HepG2 (cell line): ENCODE results near the gene NCBP2. TPM values are rescaled to one million over a fixed set of nuclear protein-coding genes. Genes with fewer than 3 reads are reported as not detected.
A peak's percentile ranks its signal among the peaks of the same experiment; 100 is the strongest.

Source experiments
- ATAC-seq: fragments of 200-7000 bp; cut with Tn5 transposase; 3 replicates; pipeline ENCODE4 v1.9.1; 2020; ENCODE audit warnings: mild to moderate bottlenecking, moderate library complexity
- BruUV-seq: library from RNA; stranded (reverse); fragments of 400-500 nt; replicated peaks from 2 replicates; lab custom pipeline; 2021; lab: Mats Ljungman, UMichigan
- CTCF ChIA-PET: fragments of 300-600 bp; formaldehyde crosslinking; extraction: SDS; loops from one replicate; lab custom pipeline; 2021; ENCODE audit warnings: low total read pairs, inconsistent platforms, low intra/inter-chr PET ratio; lab: Yijun Ruan, JAX
- POLR2A ChIA-PET: fragments of 350-600 bp; sonication (Branson Sonifier 250); formaldehyde crosslinking; loops from one replicate; lab custom pipeline; 2020; ENCODE audit warnings: antibody characterized with exemption, inconsistent platforms; lab: Yijun Ruan, JAX
- DNase-seq: peaks from one replicate; pipeline ENCODE4 v3.0.0-alpha.2; 2015; ENCODE audit warnings: low spot score
- FAIRE-seq: peaks from 3 replicates; lab custom pipeline; 2011; peaks lifted over from hg19 to GRCh38; lab: Jason Lieb, UNC
- H2AFZ ChIP-seq: one replicate; pipeline ENCODE4 v1.6.1; 2011; ENCODE audit warnings: low read length, inconsistent platforms
- H3K27ac ChIP-seq: fragments of 300-600 bp; 3 replicates; pipeline ENCODE4 v1.8.0; 2011; ENCODE audit warnings: mixed run types, mild to moderate bottlenecking, mixed read lengths, low read length, inconsistent platforms; ENCODE audit not compliant: insufficient read depth; ENCODE audit errors: extremely low read length
- H3K27me3 ChIP-seq, 2 experiments: fragments of 200-600 bp in 1 of 2; 2 replicates in 1 of 2; 3 replicates in 1 of 2; pipeline versions ENCODE4 v1.6.0 to v1.8.0; 2011; ENCODE audit warnings: low read length in 2 of 2, mild to moderate bottlenecking in 2 of 2, moderate library complexity in 2 of 2, inconsistent platforms in 1 of 2; ENCODE audit not compliant: insufficient read depth in 2 of 2, control insufficient read depth in 1 of 2
- H3K36me3 ChIP-seq, 2 experiments: fragments of 200-600 bp in 1 of 2; replicated peaks in 1 of 2; 2 replicates in 1 of 2; 3 replicates in 1 of 2; pipeline versions ENCODE4 v1.5.1 to v1.8.0; 2011; ENCODE audit warnings: low read length in 2 of 2, inconsistent platforms in 1 of 2; ENCODE audit not compliant: insufficient read depth in 2 of 2, control insufficient read depth in 1 of 2
- H3K4me1 ChIP-seq: 2 replicates; pipeline ENCODE4 v1.5.1; 2012; ENCODE audit warnings: low read length, inconsistent platforms; ENCODE audit not compliant: insufficient read depth
- H3K4me2 ChIP-seq: 2 replicates; pipeline ENCODE4 v1.6.0; 2011; ENCODE audit warnings: low read depth, low read length, inconsistent platforms
- H3K4me3 ChIP-seq, 3 experiments: fragments of 200-600 bp in 1 of 3; sonication (generic), shearing (Covaris generic) in 1 of 3; replicated peaks in 1 of 3; 2 replicates each; pipeline ENCODE4 v1.5.1; 2011 to 2016; ENCODE audit warnings: low read length in 3 of 3, inconsistent platforms in 2 of 3, low read depth in 2 of 3, mild to moderate bottlenecking in 2 of 3, control low read depth in 1 of 3, mixed read lengths in 1 of 3; ENCODE audit not compliant: insufficient read depth in 1 of 3
- H3K79me2 ChIP-seq: one replicate; pipeline ENCODE4 v1.6.1; 2011; ENCODE audit warnings: low read length, inconsistent platforms; ENCODE audit not compliant: insufficient read depth
- H3K9ac ChIP-seq: 2 replicates; pipeline ENCODE4 v1.6.0; 2011; ENCODE audit warnings: mild to moderate bottlenecking, low read depth, low read length, inconsistent platforms; ENCODE audit not compliant: insufficient read depth
- H3K9me3 ChIP-seq: 2 replicates; pipeline ENCODE4 v1.5.1; 2012; ENCODE audit warnings: mild to moderate bottlenecking, low read length
- H4K20me1 ChIP-seq: 2 replicates; pipeline ENCODE4 v1.6.0; 2011; ENCODE audit warnings: inconsistent platforms, mild to moderate bottlenecking, low read length, moderate library complexity; ENCODE audit not compliant: insufficient read depth
- BORCS8-MEF2B ChIP-seq: sonication (generic); formaldehyde crosslinking; IDR thresholded peaks from 2 replicates; pipeline ENCODE4 v1.8.0; 2022; ENCODE audit warnings: mild to moderate bottlenecking, missing genetic modification reagents
- FOXM1 ChIP-seq: sonication (generic); formaldehyde crosslinking; IDR thresholded peaks from 2 replicates; pipeline ENCODE4 v1.5.0; 2020; ENCODE audit warnings: missing genetic modification reagents
- HNRNPUL1 ChIP-seq: fragments of 200-400 bp; formaldehyde crosslinking; IDR thresholded peaks from 2 replicates; pipeline ENCODE4 v1.6.1; 2017; ENCODE audit warnings: low read depth, mild to moderate bottlenecking, low read length, moderate library complexity
- HOXA3 ChIP-seq: sonication (generic); formaldehyde crosslinking; IDR thresholded peaks from 2 replicates; pipeline ENCODE4 v1.5.0; 2020; ENCODE audit warnings: missing genetic modification reagents
- KAT8 ChIP-seq: IDR thresholded peaks from 2 replicates; pipeline ENCODE4 v1.6.1; 2016; ENCODE audit warnings: missing genetic modification reagents, missing compliant biosample characterization
- NKX3-1 ChIP-seq: sonication (generic); formaldehyde crosslinking; IDR thresholded peaks from 2 replicates; pipeline ENCODE4 v1.5.0; 2020; ENCODE audit warnings: missing genetic modification reagents
- PAX8 ChIP-seq: sonication (generic); formaldehyde crosslinking; IDR thresholded peaks from 2 replicates; pipeline ENCODE4 v1.8.0; 2022; ENCODE audit warnings: mild to moderate bottlenecking, missing genetic modification reagents, borderline replicate concordance
- SALL1 ChIP-seq: sonication (generic); formaldehyde crosslinking; IDR thresholded peaks from 2 replicates; pipeline ENCODE4 v1.8.0; 2022; ENCODE audit warnings: mild to moderate bottlenecking, missing genetic modification reagents
- ZGPAT ChIP-seq: IDR thresholded peaks from 2 replicates; pipeline ENCODE4 v1.6.1; 2016; ENCODE audit warnings: mild to moderate bottlenecking
- ZMAT5 ChIP-seq: sonication (generic); formaldehyde crosslinking; IDR thresholded peaks from 2 replicates; pipeline ENCODE4 v1.5.0; 2020; ENCODE audit warnings: mild to moderate bottlenecking, low read depth, missing genetic modification reagents, borderline replicate concordance
- ZMYM3 ChIP-seq: sonication (generic); formaldehyde crosslinking; IDR thresholded peaks from 2 replicates; pipeline ENCODE4 v1.5.1; 2020; ENCODE audit warnings: mild to moderate bottlenecking, missing genetic modification reagents
- ZNF10 ChIP-seq: sonication (generic); formaldehyde crosslinking; IDR thresholded peaks from 2 replicates; pipeline ENCODE4 v1.4.0; 2020; ENCODE audit warnings: mild to moderate bottlenecking, low read depth, missing genetic modification reagents, borderline replicate concordance
- ZNF230 ChIP-seq: sonication (generic); formaldehyde crosslinking; IDR thresholded peaks from 2 replicates; pipeline ENCODE4 v1.4.0; 2020; ENCODE audit warnings: mild to moderate bottlenecking, missing genetic modification reagents
- ZNF34 ChIP-seq: sonication (generic); formaldehyde crosslinking; IDR thresholded peaks from 2 replicates; pipeline ENCODE4 v1.4.0; 2020; ENCODE audit warnings: mild to moderate bottlenecking, missing genetic modification reagents, borderline replicate concordance
- ZNF501 ChIP-seq: sonication (generic); formaldehyde crosslinking; IDR thresholded peaks from 2 replicates; pipeline ENCODE4 v1.5.1; 2020; ENCODE audit warnings: mild to moderate bottlenecking, moderate library complexity, missing genetic modification reagents
- ZSCAN21 ChIP-seq: sonication (generic); formaldehyde crosslinking; IDR thresholded peaks from 2 replicates; pipeline ENCODE4 v1.8.0; 2022; ENCODE audit warnings: mild to moderate bottlenecking, missing genetic modification reagents, moderate library complexity, borderline replicate concordance
- WGBS: methylation state at CpG from one replicate; pipeline ENCODE4 v1.1.6; 2017; ENCODE audit warnings: low lambda C conversion rate; 5-methylcytosine and 5-hydroxymethylcytosine counted together
- in situ Hi-C: cut with HindIII; loops from 2 replicates; pipeline ENCODE4 v1.10.0; 2017; ENCODE audit warnings: low pct_unique_long_range_greater_than_20kb; ENCODE audit not compliant: extremely low pct_ligation_motif_present
- intact Hi-C: fragments of 100-400 bp; cut with micrococcal nuclease; formaldehyde crosslinking; loops from one replicate; pipeline ENCODE4 v1.10.0; 2022; ENCODE audit not compliant: unreplicated experiment
- polyA plus RNA-seq, 8 experiments: library from polyadenylated mRNA; depleted of rRNA in 3 of 8; stranded (reverse) in 7 of 8; unstranded in 1 of 8; fragments of >200 nt; fragmentation: Illumina TruSeq in 4 of 8; extraction: Trizol in 4 of 8; gene quantifications; 2 replicates each; pipeline versions ENCODE4 v1.2.1 to v1.2.3, GENCODE V29; 2011 to 2016; ENCODE audit warnings: low read depth in 4 of 8, missing spikeins in 1 of 8, mixed read lengths in 1 of 8; ENCODE audit not compliant: insufficient read depth in 1 of 8
- total RNA-seq, 5 experiments: library from RNA; depleted of rRNA; stranded (reverse); fragments of >200 nt; fragmentation: Illumina TruSeq; extraction: Trizol; gene quantifications; 2 replicates each; pipeline ENCODE4 v1.2.3, GENCODE V29; 2016; ENCODE audit warnings: low read depth in 1 of 5
- TF ChIP-seq, protein P1 (sequence below): sonication (generic); formaldehyde crosslinking; IDR thresholded peaks from 2 replicates; pipeline ENCODE4 v1.5.1; 2020; ENCODE audit warnings: mild to moderate bottlenecking, missing genetic modification reagents, moderate library complexity

NCBP2 gene
- total and polyA plus RNA-seq, 2 of the 13 experiments (the other 11 are each of a cell fraction or from before 2014, with no cell fraction given), result 58.7 to 95.5 TPM

- ATAC-seq, result no peak
- no peak for FAIRE-seq
- no peaks in the 10 kb centered on the region for H3K27me3 ChIP-seq
- BruUV-seq, result TSS peak; percentile 64
- no peaks in the 10 kb centered on the region for H4K20me1 ChIP-seq
- H3K36me3 ChIP-seq, result peaks cover 6 to 17% of the 10 kb centered on the region in 2 experiments
- H3K4me2 ChIP-seq, result peak overlapping the region; percentile 85
- peak overlapping the region; percentile 52 for H3K9ac ChIP-seq
- no peak overlapping the region for H2AFZ ChIP-seq
- peaks cover 33% of the 10 kb centered on the region for H3K79me2 ChIP-seq
- in situ Hi-C loops (no loop called here), intact Hi-C loops (loop anchor here (2.0 to 10.0 kb wide), 2 partner anchors 22 to 214 kb away; no protein-coding TSS in a partner anchor)
- no peak overlapping the region for H3K27ac ChIP-seq
- ChIA-PET POLR2A (interaction anchor here (1.6 kb wide), 1 partner anchor 29 kb away, joined by 7 read pairs; no protein-coding TSS in a partner anchor), CTCF (interaction anchor here (1.3 to 2.2 kb wide), 4 partner anchors 22 to 361 kb away, joined by 4 to 15 read pairs (median 8); partner anchors contain the start of gene NCBP2)
- peaks cover 56% of the 10 kb centered on the region for H3K4me1 ChIP-seq
- WGBS, result 87% methylated on average over 14 of the region's 15 CpGs
- no peaks in the 10 kb centered on the region for H3K9me3 ChIP-seq
- DNase-seq, result no peak
- H3K4me3 ChIP-seq, result peak overlapping the region in 2 of 3 experiments; percentile 32 to 78; a peak in 4 of 6 replicates
- TF ChIP-seq BORCS8-MEF2B (CRISPR knock-in tag) (no peak), SALL1 (CRISPR knock-in tag) (peak; percentile 32; the same call in 1 of the 2 replicates), HNRNPUL1 (no peak), ZNF10 (CRISPR knock-in tag) (no peak), NKX3-1 (CRISPR knock-in tag) (no peak), ZNF501 (CRISPR knock-in tag) (peak; percentile 52; the same call in 1 of the 2 replicates), ZMYM3 (CRISPR knock-in tag) (no peak), ZNF230 (CRISPR knock-in tag) (0 out of 2 replicates have a peak, but pooled peaks have one; percentile 60), ZSCAN21 (CRISPR knock-in tag) (0 out of 2 replicates have a peak, but pooled peaks have one; percentile 5), FOXM1 (CRISPR knock-in tag) (no peak), PAX8 (CRISPR knock-in tag) (no peak), ZNF34 (CRISPR knock-in tag) (no peak), HOXA3 (no peak), ZMAT5 (CRISPR knock-in tag) (no peak), ZGPAT (CRISPR knock-in tag) (no peak), KAT8 (CRISPR knock-in tag) (no peak)
- TF ChIP-seq, protein P1, sequence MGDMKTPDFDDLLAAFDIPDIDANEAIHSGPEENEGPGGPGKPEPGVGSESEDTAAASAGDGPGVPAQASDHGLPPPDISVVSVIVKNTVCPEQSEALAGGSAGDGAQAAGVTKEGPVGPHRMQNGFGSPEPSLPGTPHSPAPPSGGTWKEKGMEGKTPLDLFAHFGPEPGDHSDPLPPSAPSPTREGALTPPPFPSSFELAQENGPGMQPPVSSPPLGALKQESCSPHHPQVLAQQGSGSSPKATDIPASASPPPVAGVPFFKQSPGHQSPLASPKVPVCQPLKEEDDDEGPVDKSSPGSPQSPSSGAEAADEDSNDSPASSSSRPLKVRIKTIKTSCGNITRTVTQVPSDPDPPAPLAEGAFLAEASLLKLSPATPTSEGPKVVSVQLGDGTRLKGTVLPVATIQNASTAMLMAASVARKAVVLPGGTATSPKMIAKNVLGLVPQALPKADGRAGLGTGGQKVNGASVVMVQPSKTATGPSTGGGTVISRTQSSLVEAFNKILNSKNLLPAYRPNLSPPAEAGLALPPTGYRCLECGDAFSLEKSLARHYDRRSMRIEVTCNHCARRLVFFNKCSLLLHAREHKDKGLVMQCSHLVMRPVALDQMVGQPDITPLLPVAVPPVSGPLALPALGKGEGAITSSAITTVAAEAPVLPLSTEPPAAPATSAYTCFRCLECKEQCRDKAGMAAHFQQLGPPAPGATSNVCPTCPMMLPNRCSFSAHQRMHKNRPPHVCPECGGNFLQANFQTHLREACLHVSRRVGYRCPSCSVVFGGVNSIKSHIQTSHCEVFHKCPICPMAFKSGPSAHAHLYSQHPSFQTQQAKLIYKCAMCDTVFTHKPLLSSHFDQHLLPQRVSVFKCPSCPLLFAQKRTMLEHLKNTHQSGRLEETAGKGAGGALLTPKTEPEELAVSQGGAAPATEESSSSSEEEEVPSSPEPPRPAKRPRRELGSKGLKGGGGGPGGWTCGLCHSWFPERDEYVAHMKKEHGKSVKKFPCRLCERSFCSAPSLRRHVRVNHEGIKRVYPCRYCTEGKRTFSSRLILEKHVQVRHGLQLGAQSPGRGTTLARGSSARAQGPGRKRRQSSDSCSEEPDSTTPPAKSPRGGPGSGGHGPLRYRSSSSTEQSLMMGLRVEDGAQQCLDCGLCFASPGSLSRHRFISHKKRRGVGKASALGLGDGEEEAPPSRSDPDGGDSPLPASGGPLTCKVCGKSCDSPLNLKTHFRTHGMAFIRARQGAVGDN (CRISPR knock-in tag), result peak; percentile 77
Observed at GRCh38 chr3:196970547-196971093, 28.3 kb upstream of the NCBP2 start.
